IPS DF 4.7 (cell line): ENCODE data around the gene ZFP36L1.

Experiments
- DNase-seq: peaks from one replicate; pipeline ENCODE4 v3.0.0-alpha.2; 2013; ENCODE audit warnings: low spot score; ENCODE audit errors: extremely low read depth

ZFP36L1 gene

DNA sequence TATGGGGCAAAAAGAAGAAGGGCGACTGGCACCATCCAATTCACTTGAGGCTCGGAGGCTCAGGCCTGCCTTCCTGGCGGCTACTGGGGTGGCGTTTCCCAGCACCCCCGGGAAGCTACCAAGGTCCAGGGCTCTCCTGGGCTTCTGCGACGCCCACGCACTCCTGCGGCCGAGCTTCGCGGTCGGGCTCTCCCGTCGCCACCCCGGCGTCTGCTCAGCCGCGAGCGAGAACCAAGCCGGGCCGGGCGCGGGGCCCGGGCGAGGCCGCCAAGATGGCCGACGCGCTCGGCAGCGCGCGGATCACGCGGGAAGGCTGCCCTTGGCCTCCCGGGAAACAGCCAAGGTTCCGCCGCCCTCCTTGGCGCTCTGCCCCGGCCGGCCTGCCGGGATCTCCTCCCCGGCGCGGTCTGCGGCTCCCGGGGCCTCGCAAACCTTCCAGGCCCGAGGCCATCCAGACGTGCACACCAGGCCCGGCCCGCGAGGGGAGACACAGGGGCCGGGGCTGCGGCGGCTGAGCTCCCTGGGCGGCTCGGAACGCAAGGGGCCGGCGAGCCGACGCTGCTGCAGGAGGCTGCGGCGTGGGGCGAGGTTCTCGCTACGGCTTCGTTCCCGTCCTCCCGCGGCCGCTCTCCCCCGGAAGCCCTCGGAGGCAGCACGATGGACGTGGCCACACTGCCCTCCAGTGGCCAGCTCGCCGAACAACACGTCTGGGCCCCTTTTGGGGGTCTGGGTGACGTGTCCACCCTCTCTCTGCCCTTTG, 23.5 kb upstream of the ZFP36L1 start:
- DNase-seq = no peak

DNA sequence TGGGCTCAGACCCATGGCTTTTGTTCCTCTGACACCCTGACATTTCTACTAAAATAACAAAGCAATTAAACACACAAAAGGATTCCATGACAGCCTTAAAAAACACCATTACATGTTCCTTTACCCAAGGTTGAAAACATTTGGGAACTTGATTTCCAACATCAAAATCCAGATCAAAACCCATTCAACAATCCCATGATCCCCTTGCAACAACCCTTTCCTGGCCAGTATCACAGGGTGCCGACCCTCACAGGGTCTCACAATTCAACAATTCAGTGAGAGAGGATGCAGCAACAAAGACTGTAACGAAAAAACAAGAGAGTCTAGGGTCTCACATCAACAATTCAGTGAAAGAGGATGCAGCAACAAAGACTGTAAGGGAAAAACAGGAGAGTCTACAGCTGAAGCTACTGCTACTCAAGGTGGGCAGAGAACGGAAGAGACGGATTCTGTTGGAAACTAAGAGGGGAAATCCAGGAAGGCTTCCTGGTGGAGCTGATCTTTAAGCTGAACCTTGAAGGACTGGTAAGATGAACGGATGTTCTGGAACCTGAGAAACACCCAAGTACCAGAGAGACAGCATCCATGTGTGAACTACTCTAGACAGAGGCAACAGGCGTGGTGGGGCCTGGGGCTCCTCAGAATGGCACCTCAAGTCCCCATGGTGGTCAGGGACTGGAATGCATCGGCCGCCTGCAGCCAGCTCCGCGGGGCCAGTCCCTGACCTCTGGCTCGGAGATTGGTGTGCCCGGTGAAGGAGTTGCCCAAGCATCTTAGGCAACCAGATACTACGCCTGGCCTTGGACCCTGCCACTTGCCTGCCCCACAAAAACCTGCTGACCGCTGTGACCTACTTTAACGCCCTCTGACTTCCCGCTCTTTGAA, 22.7 kb upstream of the ZFP36L1 start:
- DNase-seq = no peak

DNA sequence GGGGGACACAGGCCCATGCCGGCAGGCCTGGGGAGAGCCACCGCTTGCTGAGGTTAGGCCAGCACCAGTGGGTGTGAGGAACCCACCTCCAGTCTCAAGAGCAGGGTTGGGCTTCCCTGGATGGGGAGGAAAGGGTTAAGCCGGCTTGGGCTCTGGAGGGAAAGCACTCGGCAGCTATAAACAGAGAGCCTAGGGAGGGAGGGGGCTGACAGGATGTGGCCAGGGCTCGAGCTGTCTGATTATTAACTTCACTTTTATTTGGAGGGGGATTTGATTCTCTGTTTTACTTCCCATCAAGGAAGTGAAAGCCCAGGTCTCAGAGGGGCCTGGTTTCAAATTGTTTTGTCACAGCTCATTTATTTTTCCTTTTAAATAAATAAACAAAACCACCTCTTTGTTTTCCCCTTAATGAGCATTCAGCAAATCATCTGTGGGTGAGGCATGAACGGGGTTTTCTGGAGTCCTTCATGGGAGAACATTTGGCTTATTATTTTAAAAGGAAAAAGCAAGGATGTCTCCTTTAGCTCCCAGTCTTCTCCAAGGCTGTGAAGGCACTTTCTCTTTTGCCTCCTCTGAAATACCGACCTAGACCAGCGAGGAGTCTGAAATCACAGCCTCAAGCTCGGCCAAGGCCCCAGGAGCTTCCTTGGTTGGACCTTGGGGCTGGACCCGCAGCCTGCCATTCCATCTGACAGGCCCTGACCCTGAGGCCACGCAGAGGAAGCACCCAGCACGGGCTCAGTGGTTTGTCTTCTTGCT, 21.9 kb upstream of the ZFP36L1 start:
- no peak for DNase-seq

DNA sequence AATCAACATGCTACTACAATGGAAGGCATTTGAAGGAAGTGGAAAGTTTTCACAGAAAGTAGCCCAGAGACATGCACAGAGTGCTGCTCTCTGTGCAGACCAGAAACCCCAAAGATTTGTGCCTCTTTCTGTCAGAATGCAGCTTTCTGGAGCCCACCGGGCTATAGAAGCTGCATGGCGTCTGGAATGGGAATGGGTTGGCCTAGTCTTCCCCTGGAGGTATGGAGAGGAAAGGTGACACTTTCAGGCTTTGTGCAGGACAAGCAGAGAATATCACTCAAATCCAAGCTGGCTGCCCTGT, 21.3 kb upstream of the ZFP36L1 start:
- DNase-seq = no peak

DNA sequence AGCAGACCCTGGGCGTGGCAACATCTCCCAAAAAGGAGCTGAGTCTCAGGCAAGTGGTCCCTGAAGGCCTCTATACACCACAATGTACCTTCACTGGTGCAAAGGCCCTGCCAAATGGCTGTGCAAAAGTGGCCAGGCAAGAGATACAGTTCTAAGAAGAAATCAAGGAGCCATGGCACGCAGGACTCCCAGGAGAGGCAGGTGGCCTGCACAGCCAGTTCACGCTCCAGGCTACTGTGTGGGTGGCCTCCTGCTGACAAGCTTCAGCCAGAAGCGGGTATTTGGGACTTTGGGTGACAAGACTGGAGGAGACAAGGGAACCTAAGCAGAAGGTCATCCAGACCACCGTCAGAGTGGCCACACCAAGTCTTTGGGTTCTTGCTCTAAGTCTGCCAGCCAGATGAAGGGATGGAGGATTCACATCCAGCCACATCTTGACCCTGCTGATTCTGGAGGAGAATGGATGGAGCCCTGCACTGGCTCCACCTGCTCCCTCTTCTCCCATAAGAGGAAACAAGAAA, 20.5 kb upstream of the ZFP36L1 start:
- DNase-seq = no peak

- DNase-seq = no peak
Measured at GRCh38 chr14:68811171-68811570, 18.3 kb upstream of the ZFP36L1 start.

- DNase-seq = no peak
Measured at GRCh38 chr14:68810173-68811153, 17.6 kb upstream of the ZFP36L1 start.

- no peak for DNase-seq
Measured at GRCh38 chr14:68809524-68809923, 16.7 kb upstream of the ZFP36L1 start.

- no peak for DNase-seq
Measured at GRCh38 chr14:68808696-68809480, 16.0 kb upstream of the ZFP36L1 start.

DNA sequence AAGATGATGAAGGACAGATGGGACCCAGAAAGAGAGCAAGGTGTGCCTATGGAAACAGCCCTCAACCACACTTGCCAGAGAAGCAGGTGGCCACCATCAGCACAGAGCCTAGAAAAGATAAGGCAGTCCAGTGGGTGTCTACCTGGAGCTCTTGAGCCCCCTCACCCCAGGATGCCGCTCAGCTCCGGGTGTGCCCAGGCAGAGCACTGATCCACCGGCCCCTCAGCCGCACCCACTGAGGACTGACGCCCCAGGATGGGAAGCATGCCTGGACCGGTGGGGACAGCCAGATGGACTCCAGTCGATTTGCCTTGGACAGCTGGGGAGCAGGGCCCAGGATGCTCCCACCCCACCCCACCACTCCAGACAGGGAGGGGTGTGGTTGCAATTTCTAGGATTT, 15.1 kb upstream of the ZFP36L1 start:
- DNase-seq = no peak

GRCh38 chr14:68807148-68807600, 14.3 kb upstream of the ZFP36L1 start:
- no peak for DNase-seq

GRCh38 chr14:68806526-68807147, 13.8 kb upstream of the ZFP36L1 start:
- DNase-seq = no peak

DNA sequence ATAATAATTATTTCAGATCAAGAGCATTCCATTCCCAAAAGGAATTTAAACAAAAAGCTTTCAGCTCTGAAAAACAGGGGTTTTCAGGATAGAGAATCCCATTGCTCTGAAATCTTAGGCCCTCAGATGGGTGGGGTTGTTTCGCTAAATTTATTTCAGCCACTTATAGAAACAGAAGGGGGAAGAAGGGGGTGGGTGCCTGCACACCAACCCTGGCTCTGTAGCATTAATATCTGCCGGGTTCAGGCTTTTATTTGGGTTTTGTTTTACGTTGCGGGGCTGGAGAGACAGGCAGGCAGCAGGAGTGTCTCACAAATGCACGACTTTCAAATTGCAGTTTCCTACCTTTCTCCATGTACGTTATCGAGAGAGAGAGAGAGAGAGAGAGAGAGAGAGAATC, 12.5 kb upstream of the ZFP36L1 start:
- DNase-seq = no peak

GRCh38 chr14:68801631-68802030, 8.8 kb upstream of the ZFP36L1 start:
- DNase-seq = no peak

GRCh38 chr14:68800953-68801352, 8.1 kb upstream of the ZFP36L1 start:
- DNase-seq = no peak

- no peak for DNase-seq
Measured at GRCh38 chr14:68800390-68800789, 7.5 kb upstream of the ZFP36L1 start.

DNA sequence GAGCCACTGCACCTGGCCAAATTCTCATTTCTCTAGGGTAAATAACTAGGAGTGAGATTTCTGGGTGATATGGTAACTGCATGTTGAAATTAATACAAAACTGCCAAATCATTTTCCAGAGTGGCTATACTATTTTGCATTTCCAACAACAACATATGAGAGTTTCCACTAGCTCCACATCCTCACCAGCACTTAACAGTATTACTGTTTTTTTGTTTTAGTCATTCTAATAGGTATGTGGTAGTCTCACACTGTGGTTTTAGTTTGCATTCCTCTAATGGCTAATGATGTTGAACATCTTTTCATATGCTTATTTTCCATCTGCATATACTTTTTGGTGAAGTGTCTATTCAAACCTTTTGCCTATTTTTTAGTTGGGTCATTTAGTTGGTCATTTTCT, 5.8 kb upstream of the ZFP36L1 start:
- DNase-seq = no peak

DNA sequence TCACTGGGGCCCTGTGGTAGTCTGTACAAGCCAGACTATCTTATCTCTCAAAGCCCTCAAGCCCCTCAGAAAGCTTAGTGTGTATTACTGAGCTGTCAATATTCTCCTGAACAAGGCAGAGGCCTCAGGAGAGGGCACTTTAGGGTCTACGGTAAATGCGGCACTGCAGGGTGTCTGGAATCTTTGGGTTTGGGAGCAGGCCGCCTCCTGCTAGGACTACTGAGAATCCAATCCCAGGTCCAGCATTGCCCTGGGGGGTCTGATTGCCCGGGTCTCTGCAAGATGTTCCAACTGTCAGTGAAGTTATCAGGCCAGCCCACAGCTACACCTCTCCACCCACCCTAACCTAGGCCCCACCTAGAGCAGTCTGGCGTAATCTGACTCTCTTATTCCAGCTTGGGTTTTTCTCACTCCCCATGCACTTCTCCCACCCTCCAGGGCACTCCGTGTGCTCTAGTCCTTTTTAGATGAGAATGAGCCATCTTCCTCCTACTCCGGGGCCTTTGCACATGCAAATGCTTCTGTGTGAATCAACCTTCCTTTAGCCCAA, 4.3 kb upstream of the ZFP36L1 start:
- no peak for DNase-seq
